H1 (cell line): ENCODE data around the gene HOXB13. TPM values are rescaled to one million over a fixed set of nuclear protein-coding genes. Genes with fewer than 3 reads are reported as not detected.

Source experiments
- ATF2 ChIP-seq: IDR thresholded peaks from 2 replicates; pipeline ENCODE4 v1.6.1; 2012; ENCODE audit warnings: low read length, inconsistent platforms
- BACH1 ChIP-seq: IDR thresholded peaks from 2 replicates; pipeline ENCODE4 v1.6.1; 2012; ENCODE audit warnings: low read length, improper control_type of control experiment
- CREB1 ChIP-seq: IDR thresholded peaks from 2 replicates; pipeline ENCODE4 v1.6.1; 2012; ENCODE audit warnings: inconsistent platforms
- E2F6 ChIP-seq: IDR thresholded peaks from 2 replicates; pipeline ENCODE4 v1.6.1; 2012; ENCODE audit warnings: inconsistent platforms
- EP300 ChIP-seq, 2 experiments: IDR thresholded peaks; 1 replicate in 1 of 2; 2 replicates in 1 of 2; pipeline ENCODE4 v1.6.1; 2011 to 2012; ENCODE audit warnings: low read depth in 2 of 2, low read length in 2 of 2, mild to moderate bottlenecking in 2 of 2, borderline replicate concordance in 1 of 2, inconsistent platforms in 1 of 2, moderate library complexity in 1 of 2
- HDAC6 ChIP-seq: IDR thresholded peaks from one replicate; pipeline ENCODE4 v1.7.1; 2012; ENCODE audit warnings: low read depth, mild to moderate bottlenecking, inconsistent platforms, low read length, moderate library complexity
- NANOG ChIP-seq: IDR thresholded peaks from 2 replicates; pipeline ENCODE4 v1.6.1; 2011; ENCODE audit warnings: low read length, low read depth, mild to moderate bottlenecking, inconsistent platforms; ENCODE audit not compliant: insufficient read depth, poor library complexity, severe bottlenecking
- NRF1 ChIP-seq: IDR thresholded peaks from 2 replicates; pipeline ENCODE4 v1.6.1; 2011; ENCODE audit warnings: mild to moderate bottlenecking, low read depth, low read length, improper control_type of control experiment
- PHF8 ChIP-seq: fragments of 200-600 bp; sonication (generic); conservative IDR thresholded peaks from 2 replicates; pipeline ENCODE4 v1.7.1; 2012; ENCODE audit warnings: low read depth, mild to moderate bottlenecking, inconsistent platforms, low read length, moderate library complexity
- POLR2A ChIP-seq, 2 experiments: IDR thresholded peaks; 1 replicate in 1 of 2; 2 replicates in 1 of 2; pipeline ENCODE4 v1.6.1; 2011; ENCODE audit warnings: low read depth in 2 of 2, low read length in 2 of 2, mild to moderate bottlenecking in 2 of 2; ENCODE audit errors: control extremely low read depth in 1 of 2
- POU5F1 ChIP-seq: IDR thresholded peaks from 2 replicates; pipeline ENCODE4 v1.6.1; 2011; ENCODE audit warnings: low read depth, mild to moderate bottlenecking, low read length, moderate library complexity
- SIN3A ChIP-seq, 2 experiments: IDR thresholded peaks in 1 of 2; conservative IDR thresholded peaks in 1 of 2; 2 replicates each; pipeline ENCODE4 v1.6.1; 2011 to 2012; ENCODE audit warnings: low read length in 2 of 2, improper control_type of control experiment in 1 of 2, low read depth in 1 of 2, mild to moderate bottlenecking in 1 of 2
- SIX5 ChIP-seq: IDR thresholded peaks from 2 replicates; pipeline ENCODE4 v1.6.1; 2011; ENCODE audit warnings: mild to moderate bottlenecking, low read depth, low read length
- SRF ChIP-seq: IDR thresholded peaks from 2 replicates; pipeline ENCODE4 v1.6.1; 2011; ENCODE audit warnings: mild to moderate bottlenecking, low read depth, low read length, moderate library complexity
- SUZ12 ChIP-seq: fragments of 200-600 bp; sonication (generic); IDR thresholded peaks from 2 replicates; pipeline ENCODE4 v1.6.1; 2012; ENCODE audit warnings: mild to moderate bottlenecking, inconsistent platforms, low read length, moderate library complexity, mixed read lengths
- TBP ChIP-seq: IDR thresholded peaks from 2 replicates; pipeline ENCODE4 v1.6.1; 2011; ENCODE audit warnings: low read depth, low read length, improper control_type of control experiment
- polyA plus RNA-seq, 7 experiments: library from polyadenylated mRNA; depleted of rRNA in 3 of 7; stranded (reverse) in 5 of 7; unstranded in 2 of 7; fragments of >200 nt in 5 of 7; fragments of 200-250 nt in 2 of 7; gene quantifications; 1 replicate in 5 of 7; 2 replicates in 1 of 7; 4 replicates in 1 of 7; pipeline versions ENCODE4 v1.2.1 to v1.2.3, GENCODE V29; 2011 to 2013; ENCODE audit warnings: missing spikeins in 2 of 7, mixed read lengths in 2 of 7
- total RNA-seq: library from RNA; stranded (reverse); fragmentation: NEBNext Ultra II Directional; extraction: Animal tissue kit (Norgen Biotek cat#: 25700); gene quantifications from 2 replicates; pipeline ENCODE4 v1.2.1, GENCODE V29; 2021

Gene HOXB13
- total and polyA plus RNA-seq, 2 of the 8 experiments (the other 6 are each of a cell fraction or from before 2014, with no cell fraction given), result not detected

DNA sequence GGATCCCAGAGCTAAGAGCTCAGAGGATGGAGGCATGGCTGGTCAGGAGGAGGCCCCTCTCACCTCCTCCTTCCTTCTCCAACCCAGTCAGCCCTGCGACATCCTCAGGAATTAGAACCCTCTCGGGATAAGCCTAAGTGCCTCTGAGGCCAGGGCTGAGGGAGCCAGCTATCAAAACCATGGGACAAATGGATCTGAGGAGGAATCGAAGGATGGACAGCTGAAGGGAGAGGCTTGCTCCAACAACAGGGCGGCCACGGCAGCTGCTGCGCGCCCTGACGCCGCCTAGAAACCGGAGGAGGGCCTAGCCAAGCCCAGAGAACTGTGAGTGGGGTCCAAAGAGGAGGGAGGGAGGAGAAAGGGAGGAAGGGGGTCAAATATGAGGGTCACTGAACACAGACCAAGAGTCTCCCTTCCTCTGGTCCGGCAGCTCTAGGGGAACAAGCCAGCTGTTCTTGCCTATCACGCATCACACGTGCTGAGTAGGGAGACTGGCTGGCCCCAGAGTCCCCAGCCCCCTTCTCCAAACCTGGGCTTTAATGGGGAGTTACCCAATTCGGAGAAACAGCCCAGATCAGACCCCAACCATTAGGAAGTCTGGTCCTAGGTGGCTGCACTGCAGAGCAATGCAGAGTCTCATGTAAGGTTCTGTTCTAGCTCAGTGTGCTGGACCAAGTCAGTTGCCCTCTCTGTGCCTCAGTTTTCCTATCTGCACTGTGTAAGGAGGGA, 5.9 kb upstream of the HOXB13 start (continued):
- TF ChIP-seq EP300 (IDR thresholded peaks at IDR 0.05; ENCODE audit: borderline replicate concordance in 1 of 2, low read depth in 2 of 2, low read length in 2 of 2) (no peak), SUZ12 (peak; percentile 89), ATF2 (no peak), POLR2A (IDR thresholded peaks at IDR 0.05; ENCODE audit: control extremely low read depth in 1 of 2, low read depth in 2 of 2, low read length in 2 of 2) (no peak), HDAC6 (no peak), SIX5 (no peak), CREB1 (no peak), NANOG (no peak), E2F6 (no peak), TBP (no peak), PHF8 (no peak), POU5F1 (no peak), NRF1 (no peak), BACH1 (no peak), SRF (no peak), SIN3A (conservative IDR thresholded peaks at IDR 0.05 in 1 of 2, IDR thresholded peaks at IDR 0.05 in 1 of 2; ENCODE audit: low read depth in 1 of 2, low read length in 2 of 2) (no peak)
- TF ChIP-seq, all 59 proteins: peak for 3
